Stimulated activated effector memory CD8-positive, alpha-beta T cell treated with anti-CD3 and anti-CD28 coated beads, Interleukin-12 subunit alpha, Interleukin-12 subunit beta, amount 100 ng/mL, for 72 hours (primary cell): ENCODE measurements around the gene BRICD5.
A peak's percentile ranks its signal among the peaks of the same experiment; 100 is the strongest.
"Not testable (repeated sequence)": the region's sequence is repeated elsewhere in the genome, so short reads cannot be mapped to it uniquely, and the experiment has no call there.

Source experiments
- ATAC-seq: fragments of 150-1000 bp; cut with Tn5 transposase; 2 replicates; pipeline ENCODE4 v1.10.0; 2021
- DNase-seq, 2 donors: peaks; one replicate each; pipeline ENCODE4 v3.0.0; 2021 to 2022; ENCODE audit warnings: low spot score in 2 of 2
- H3K27ac Mint-ChIP-seq: one replicate; pipeline ENCODE4 v1.8.0; 2022; ENCODE audit warnings: mild to moderate bottlenecking, mixed read lengths
- H3K36me3 Mint-ChIP-seq: one replicate; pipeline ENCODE4 v1.8.0; 2022; ENCODE audit warnings: mild to moderate bottlenecking, mixed read lengths
- H3K4me1 Mint-ChIP-seq: one replicate; pipeline ENCODE4 v1.8.0; 2022; ENCODE audit warnings: mixed read lengths
- H3K4me3 Mint-ChIP-seq: one replicate; pipeline ENCODE4 v1.8.0; 2022; ENCODE audit warnings: mild to moderate bottlenecking, mixed read lengths
- H3K9me3 Mint-ChIP-seq: one replicate; pipeline ENCODE4 v1.8.0; 2022; ENCODE audit warnings: mixed read lengths

Gene BRICD5

GRCh38 chr16:2210386-2211365 lies at the start of gene BRICD5:
Gene BRICD5 (minus strand): TSS chr16:2210863. CDS start chr16:2210833, 30 bp downstream.
- no peak for ATAC-seq
- DNase-seq = no peak
- Mint-ChIP-seq H3K36me3 (peaks cover 56% of the 10 kb centered on the region), H3K4me1 (peaks cover 38% of the 10 kb centered on the region), H3K27ac (peak within 1 kb of the TSS; percentile 84), H3K4me3 (peak within 1 kb of the TSS; percentile 69), H3K9me3 (no peaks in the 10 kb centered on the region)

- ATAC-seq = no peak
- H3K4me3 Mint-ChIP-seq = no peak overlapping the region
- no peaks in the 10 kb centered on the region for H3K9me3 Mint-ChIP-seq
- no peak overlapping the region for H3K27ac Mint-ChIP-seq
- DNase-seq = no peak
- H3K4me1 Mint-ChIP-seq = peaks cover 21% of the 10 kb centered on the region
- peaks cover 100% of the 10 kb centered on the region for H3K36me3 Mint-ChIP-seq
These were observed 49.6 kb upstream of the BRICD5 start for GRCh38 chr16:2260250-2260649.

- ATAC-seq, DNase-seq, H3K4me3 Mint-ChIP-seq, H3K9me3 Mint-ChIP-seq, H3K27ac Mint-ChIP-seq: not testable (repeated sequence)
- Mint-ChIP-seq H3K4me1 (peaks cover 10% of the 10 kb centered on the region), H3K36me3 (peaks cover 100% of the 10 kb centered on the region)
These were observed 47.9 kb upstream of the BRICD5 start for GRCh38 chr16:2258530-2258929.

DNA sequence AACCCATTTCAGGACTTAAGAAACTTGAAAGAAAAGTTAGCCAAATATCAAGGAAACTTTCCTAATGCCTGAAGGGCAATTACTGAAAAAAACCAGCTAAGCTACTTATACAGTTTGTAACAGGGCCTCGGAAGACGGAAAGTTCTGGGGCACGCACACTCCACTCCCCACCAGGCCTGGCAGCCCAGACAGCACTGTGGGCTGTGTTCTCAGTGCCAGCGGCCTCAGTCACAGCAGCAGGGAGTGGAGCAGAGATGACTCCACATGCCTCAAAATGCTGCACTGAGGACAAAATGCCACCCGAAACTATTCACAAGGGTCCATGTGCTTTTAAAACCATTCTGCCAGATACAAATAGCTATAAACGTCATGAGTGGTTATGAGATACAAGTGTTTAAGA lies 47.1 kb upstream of the BRICD5 start:
- no peak for ATAC-seq
- Mint-ChIP-seq H3K4me1 (peaks cover 3% of the 10 kb centered on the region), H3K36me3 (peaks cover 100% of the 10 kb centered on the region)

DNA sequence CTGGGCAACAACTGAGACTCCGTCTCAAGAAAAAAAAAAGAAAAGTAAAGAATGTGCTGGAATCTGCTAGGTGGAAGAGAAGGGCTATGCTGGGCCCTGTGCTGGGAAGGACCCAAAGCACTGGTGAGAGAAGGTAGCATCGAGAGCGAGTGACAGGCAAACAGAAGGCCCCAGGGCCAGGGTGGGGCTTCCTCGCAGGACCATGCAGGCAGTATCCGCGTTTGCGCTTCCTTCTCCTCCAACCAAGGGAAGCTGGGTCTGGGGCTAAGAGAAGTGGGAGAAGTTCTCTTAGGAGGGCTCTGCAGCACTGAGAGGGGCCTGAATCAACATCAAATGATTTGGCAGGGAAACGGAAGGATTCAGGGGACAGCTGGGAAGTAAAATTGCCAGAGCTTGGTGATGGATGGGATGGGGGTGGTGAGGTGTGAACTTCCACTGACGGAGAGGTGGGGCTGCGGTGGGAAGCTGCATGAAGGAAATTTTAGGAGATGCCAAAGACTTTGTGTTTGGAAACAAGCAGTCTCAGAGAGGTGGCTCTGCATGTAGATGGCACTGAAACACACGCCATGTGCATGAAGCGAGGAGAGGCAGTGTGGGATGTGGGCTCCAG lies 46.0 kb upstream of the BRICD5 start:
- Mint-ChIP-seq H3K9me3 (no peaks in the 10 kb centered on the region), H3K36me3 (peaks cover 100% of the 10 kb centered on the region), H3K4me3 (no peak overlapping the region), H3K27ac (peak overlapping the region; percentile 77), H3K4me1 (no peaks in the 10 kb centered on the region)
- DNase-seq (no peak), ATAC-seq (no peak)

More for the DNA sequence above, 47.1 kb upstream of the BRICD5 start:
- Mint-ChIP-seq H3K27ac (no peak overlapping the region), H3K4me3 (no peak overlapping the region), H3K9me3 (no peaks in the 10 kb centered on the region)
- DNase-seq = no peak

GRCh38 chr16:2253293-2253692 lies 42.6 kb upstream of the BRICD5 start:
- peak overlapping the region; percentile 10 for H3K27ac Mint-ChIP-seq

DNA sequence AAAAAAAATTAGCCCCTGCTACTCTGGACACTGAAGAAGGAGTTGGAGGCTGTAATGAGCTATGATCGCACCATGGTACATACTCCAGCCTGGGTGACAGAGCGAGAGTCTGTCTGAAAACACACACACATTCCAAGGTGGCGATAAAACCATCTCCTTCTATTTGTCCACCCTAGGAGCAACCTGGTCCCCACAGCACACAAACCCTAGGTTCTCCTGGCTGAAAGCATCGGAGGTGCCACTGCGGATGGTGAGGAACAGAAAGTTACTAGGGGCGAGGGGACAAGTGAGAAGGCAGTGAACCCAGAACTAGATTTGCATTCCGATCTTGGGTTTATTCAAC lies 42.1 kb upstream of the BRICD5 start:
- H3K4me1 Mint-ChIP-seq = no peaks in the 10 kb centered on the region
- H3K4me3 Mint-ChIP-seq = no peak overlapping the region
- ATAC-seq = no peak
- peaks cover 85% of the 10 kb centered on the region for H3K36me3 Mint-ChIP-seq
- H3K27ac Mint-ChIP-seq = peak overlapping the region; percentile 54
- no peak for DNase-seq
- no peaks in the 10 kb centered on the region for H3K9me3 Mint-ChIP-seq

More at GRCh38 chr16:2253293-2253692, 42.6 kb upstream of the BRICD5 start:
- H3K4me1 Mint-ChIP-seq = no peaks in the 10 kb centered on the region
- H3K36me3 Mint-ChIP-seq = peaks cover 85% of the 10 kb centered on the region
- no peak overlapping the region for H3K4me3 Mint-ChIP-seq
- DNase-seq = no peak
- no peak for ATAC-seq
- H3K9me3 Mint-ChIP-seq = no peaks in the 10 kb centered on the region

DNA sequence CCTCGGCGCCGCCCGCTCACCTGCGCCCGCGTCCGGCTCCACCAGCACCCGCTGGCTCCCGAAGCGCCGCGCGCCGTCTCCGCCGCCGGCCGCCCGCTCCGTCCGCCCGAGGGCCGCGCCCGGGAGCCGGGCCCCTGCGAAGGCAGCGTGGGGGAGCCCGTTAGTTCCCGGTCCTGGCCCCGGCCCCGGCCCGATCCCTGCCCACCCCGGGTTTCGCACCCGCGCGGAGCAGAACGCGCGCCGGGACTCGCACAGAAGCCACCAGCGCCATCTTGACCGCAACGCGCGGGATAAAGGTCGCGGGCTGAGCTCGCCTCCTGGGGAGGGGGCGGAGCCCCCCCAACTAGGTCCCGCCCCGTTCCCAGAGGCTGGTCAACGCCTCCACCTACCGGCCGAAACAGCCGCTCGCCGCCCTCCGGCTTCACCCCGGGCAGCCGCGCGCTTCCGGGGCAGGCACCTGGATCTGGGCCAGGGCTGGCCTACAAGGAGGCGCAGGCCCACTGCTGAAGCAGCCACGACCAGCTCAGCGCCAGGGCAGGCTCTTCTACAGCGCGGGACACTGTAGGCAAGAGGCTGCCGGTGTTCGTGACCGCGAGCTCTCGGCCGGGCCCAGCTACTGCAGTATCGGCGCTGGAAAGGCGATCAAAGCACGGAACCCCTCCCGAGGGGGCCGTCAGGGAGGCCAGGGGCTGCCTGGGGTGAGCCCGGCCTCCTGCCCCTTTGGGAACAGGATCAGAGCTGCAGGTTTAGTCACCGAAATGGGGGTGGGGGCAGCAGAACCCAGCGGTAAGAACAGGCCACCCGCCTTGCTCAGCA lies 40.8 kb upstream of the BRICD5 start, which contains the start of gene ECI1:
ECI1 (minus strand) TSS at position 292 of the 816 bp plus-strand sequence; CDS start at position 271, 21 bp downstream.
- Mint-ChIP-seq H3K4me1 (no peaks in the 10 kb centered on the region), H3K9me3 (no peaks in the 10 kb centered on the region), H3K4me3 (peak within 1 kb of the TSS; percentile 78), H3K36me3 (peaks cover 78% of the 10 kb centered on the region), H3K27ac (peak within 1 kb of the TSS; percentile 81)
- peak; percentile 90 for ATAC-seq
- peak; percentile 76 to 95 for DNase-seq

DNA sequence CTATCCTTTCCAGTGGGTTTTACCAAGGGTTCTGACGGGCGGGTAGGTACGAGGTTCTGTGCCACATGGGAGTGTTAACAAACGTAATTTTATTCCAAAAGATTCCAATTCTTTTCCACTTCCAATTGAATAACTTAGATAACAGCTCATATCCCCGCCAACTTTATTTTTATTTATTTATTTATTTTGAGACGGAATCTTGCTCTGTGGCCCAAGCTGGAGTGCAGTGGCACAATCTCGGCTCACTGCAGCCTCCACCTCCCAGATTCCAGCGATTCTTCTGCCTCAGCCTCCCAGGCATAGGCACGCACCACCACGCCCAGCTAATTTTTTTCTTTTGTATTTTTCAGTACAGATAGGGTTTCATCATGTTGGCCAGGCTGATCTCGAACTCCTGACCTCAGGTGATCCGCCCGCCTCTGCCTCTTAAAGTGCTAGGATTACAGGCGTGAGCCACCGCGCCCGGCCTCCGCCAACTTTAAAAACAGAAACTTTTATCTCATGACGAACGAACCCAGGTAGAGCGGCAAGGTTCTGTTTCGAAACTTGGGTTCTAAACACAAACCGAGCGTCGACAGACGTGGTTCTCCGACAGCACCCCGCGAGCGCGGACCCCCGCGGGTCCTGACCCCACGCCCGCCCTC lies 40.1 kb upstream of the BRICD5 start:
- ATAC-seq = peak; percentile 3
- H3K4me1 Mint-ChIP-seq = no peaks in the 10 kb centered on the region
- H3K9me3 Mint-ChIP-seq = no peaks in the 10 kb centered on the region
- H3K36me3 Mint-ChIP-seq = peaks cover 78% of the 10 kb centered on the region
- peak overlapping the region; percentile 78 for H3K4me3 Mint-ChIP-seq
- peak overlapping the region; percentile 81 for H3K27ac Mint-ChIP-seq
- DNase-seq = no peak

- H3K27ac Mint-ChIP-seq = no peak overlapping the region
- DNase-seq = no peak
These were observed 35.7 kb upstream of the BRICD5 start for GRCh38 chr16:2246301-2246885.

GRCh38 chr16:2244926-2245795 lies 34.5 kb upstream of the BRICD5 start:
- ATAC-seq = no peak
- DNase-seq = no peak
- Mint-ChIP-seq H3K9me3 (no peaks in the 10 kb centered on the region), H3K27ac (no peak overlapping the region), H3K4me3 (no peak overlapping the region), H3K4me1 (no peaks in the 10 kb centered on the region), H3K36me3 (peaks cover 51% of the 10 kb centered on the region)

More at GRCh38 chr16:2246301-2246885, 35.7 kb upstream of the BRICD5 start:
- H3K4me3 Mint-ChIP-seq = no peak overlapping the region
- no peaks in the 10 kb centered on the region for H3K9me3 Mint-ChIP-seq
- H3K4me1 Mint-ChIP-seq = no peaks in the 10 kb centered on the region
- no peak for ATAC-seq
- H3K36me3 Mint-ChIP-seq = peaks cover 55% of the 10 kb centered on the region

DNA sequence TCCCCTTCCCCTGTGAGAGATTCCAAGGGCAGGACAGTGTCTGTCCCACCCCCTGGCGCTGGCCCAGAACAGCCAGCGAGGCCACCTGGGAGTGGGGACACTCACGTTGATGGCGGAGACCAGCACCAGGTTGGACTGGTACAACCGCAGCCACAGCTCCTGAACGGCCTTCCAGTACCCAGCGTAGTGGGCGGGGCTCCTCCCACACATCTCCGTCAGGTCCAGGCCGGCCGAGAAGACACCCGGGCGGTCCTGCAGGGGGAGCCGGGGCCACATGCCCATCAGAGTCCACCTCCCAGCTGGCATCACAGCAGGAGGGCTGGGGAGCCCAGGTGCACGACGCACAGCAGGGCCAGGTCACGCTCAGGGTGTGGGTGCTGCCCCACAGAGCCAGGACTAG lies 33.6 kb upstream of the BRICD5 start:
- DNase-seq (no peak), ATAC-seq (no peak)
- no peak overlapping the region for H3K27ac Mint-ChIP-seq
- peaks cover 54% of the 10 kb centered on the region for H3K36me3 Mint-ChIP-seq
- no peaks in the 10 kb centered on the region for H3K4me1 Mint-ChIP-seq
- H3K4me3 Mint-ChIP-seq = no peak overlapping the region
- H3K9me3 Mint-ChIP-seq = no peaks in the 10 kb centered on the region

- DNase-seq (no peak), ATAC-seq (no peak)
- no peaks in the 10 kb centered on the region for H3K4me1 Mint-ChIP-seq
- no peak overlapping the region for H3K4me3 Mint-ChIP-seq
- H3K36me3 Mint-ChIP-seq = peaks cover 48% of the 10 kb centered on the region
- H3K27ac Mint-ChIP-seq = no peak overlapping the region
- H3K9me3 Mint-ChIP-seq = no peaks in the 10 kb centered on the region
These were observed 33.1 kb upstream of the BRICD5 start for GRCh38 chr16:2243781-2244180.
